Rectal smooth muscle tissue (tissue), 1 donor: ENCODE results near the gene PHF19.

ENCODE experiments used
- H3K27ac ChIP-seq: one replicate; pipeline ENCODE4 v1.7.0; 2013; ENCODE audit warnings: low read depth, low read length, inconsistent platforms
- H3K27me3 ChIP-seq: one replicate; pipeline ENCODE4 v1.7.0; 2013; ENCODE audit warnings: low read length; ENCODE audit not compliant: control insufficient read depth, insufficient read depth
- H3K36me3 ChIP-seq: one replicate; pipeline ENCODE4 v1.7.0; 2013; ENCODE audit warnings: low read length; ENCODE audit not compliant: control insufficient read depth, insufficient read depth
- H3K4me1 ChIP-seq: one replicate; pipeline ENCODE4 v1.7.0; 2013; ENCODE audit warnings: low read length; ENCODE audit not compliant: control insufficient read depth, insufficient read depth
- H3K4me3 ChIP-seq: one replicate; pipeline ENCODE4 v1.7.0; 2013; ENCODE audit warnings: low read length
- H3K9ac ChIP-seq: one replicate; pipeline ENCODE4 v1.7.0; 2013; ENCODE audit warnings: low read length

Gene PHF19

DNA sequence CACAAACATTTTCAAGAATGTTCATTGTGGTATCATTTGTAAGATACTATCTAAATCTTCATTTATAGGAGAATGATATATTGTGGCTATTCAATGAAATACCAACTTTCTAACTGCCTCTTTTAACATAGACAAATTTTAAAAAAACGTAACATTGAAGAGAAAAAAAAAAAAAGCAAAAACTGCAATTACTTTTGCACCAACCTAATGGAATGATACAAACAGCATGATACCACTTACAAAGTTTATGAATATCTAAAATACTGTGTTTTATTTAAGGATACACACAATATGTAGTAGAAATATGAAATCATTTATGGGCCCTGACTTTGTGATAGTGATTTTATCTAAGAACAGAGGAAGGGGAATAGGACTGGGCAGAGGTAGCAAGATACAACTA lies 58.4 kb downstream of the PHF19 start:
- Histone ChIP-seq H3K36me3 (peaks cover 10% of the 10 kb centered on the region), H3K27me3 (no peaks in the 10 kb centered on the region), H3K4me1 (no peaks in the 10 kb centered on the region), H3K9ac (no peak overlapping the region), H3K27ac (no peak overlapping the region), H3K4me3 (no peak overlapping the region)

DNA sequence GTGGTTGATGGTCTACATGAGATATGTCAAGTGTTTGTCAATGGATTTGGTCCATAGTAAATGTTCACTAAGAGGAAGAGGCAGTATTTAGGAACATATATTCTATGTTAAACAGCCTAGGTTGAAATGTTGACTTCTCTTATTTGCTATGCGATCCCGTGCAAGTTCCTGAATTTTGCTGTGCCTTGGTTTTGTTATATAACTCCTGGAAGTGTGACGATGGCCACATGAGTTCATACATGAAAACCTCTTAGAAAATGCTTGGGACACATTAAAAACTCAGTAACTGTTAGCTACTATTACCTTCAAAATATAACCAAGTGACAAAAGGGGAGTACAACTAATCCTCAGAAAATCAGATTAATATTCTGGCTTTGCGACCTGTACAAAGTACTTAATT lies 61.9 kb downstream of the PHF19 start:
- Histone ChIP-seq H3K4me3 (no peak overlapping the region), H3K27me3 (no peaks in the 10 kb centered on the region), H3K27ac (no peak overlapping the region), H3K4me1 (no peaks in the 10 kb centered on the region), H3K36me3 (peaks cover 6% of the 10 kb centered on the region), H3K9ac (no peak overlapping the region)

DNA sequence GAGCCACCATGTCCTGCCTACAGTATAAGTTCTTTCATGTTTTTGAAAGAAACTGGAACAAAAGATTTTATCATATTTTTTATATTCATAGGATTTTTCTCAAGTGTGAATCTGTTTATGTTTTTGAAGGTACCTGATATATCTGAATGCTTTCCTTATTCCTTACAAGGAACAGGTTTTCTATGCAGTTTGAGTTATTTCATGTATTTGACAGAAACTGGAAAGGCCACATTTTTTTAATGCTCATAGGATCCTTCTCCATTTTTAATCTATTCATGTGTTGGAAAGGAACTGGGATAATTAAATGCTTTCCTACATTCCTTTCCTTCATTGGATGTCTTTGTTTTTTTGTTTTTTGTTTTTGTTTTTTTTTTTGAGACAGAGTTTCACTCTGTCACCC lies 68.1 kb downstream of the PHF19 start:
- H3K9ac ChIP-seq: no peak overlapping the region
- no peaks in the 10 kb centered on the region for H3K36me3 ChIP-seq
- H3K4me3 ChIP-seq: no peak overlapping the region
- no peak overlapping the region for H3K27ac ChIP-seq
- no peaks in the 10 kb centered on the region for H3K4me1 ChIP-seq
- H3K27me3 ChIP-seq: no peaks in the 10 kb centered on the region

GRCh38 chr9:120807607-120808379 lies 69.2 kb downstream of the PHF19 start:
- Histone ChIP-seq H3K27ac (no peak overlapping the region), H3K27me3 (no peaks in the 10 kb centered on the region), H3K36me3 (no peaks in the 10 kb centered on the region), H3K9ac (no peak overlapping the region), H3K4me1 (no peaks in the 10 kb centered on the region), H3K4me3 (no peak overlapping the region)
